Panc1 (cell line): ENCODE measurements around the gene ANXA6. TPM values are rescaled to one million over a fixed set of nuclear protein-coding genes. Genes with fewer than 3 reads are reported as not detected.

Source experiments
- ATAC-seq: fragments of 200-7000 bp; cut with Tn5 transposase; 2 replicates; pipeline ENCODE4 v1.9.1; 2020; ENCODE audit warnings: mild to moderate bottlenecking, moderate library complexity
- BruUV-seq: library from RNA; stranded (reverse); fragments of 400-500 nt; replicated peaks from 2 replicates; lab custom pipeline; 2021; lab: Mats Ljungman, UMichigan
- CTCF ChIA-PET: fragments of 300-600 bp; sonication (Branson Sonifier 250); formaldehyde crosslinking; loops from one replicate; lab custom pipeline; 2022; ENCODE audit warnings: antibody characterized with exemption; lab: Charles Lee
- POLR2A ChIA-PET: fragments of 300-600 bp; sonication (Branson Sonifier 250); formaldehyde crosslinking; loops from one replicate; lab custom pipeline; 2022; ENCODE audit warnings: antibody characterized with exemption; lab: Charles Lee
- DNase-seq: peaks from one replicate; pipeline ENCODE4 v3.0.0-alpha.2; 2010; ENCODE audit warnings: low read depth, low spot score
- H3K27ac ChIP-seq: 2 replicates; pipeline ENCODE4 v1.5.1; 2011; ENCODE audit warnings: mild to moderate bottlenecking, low read length, inconsistent platforms
- H3K27me3 ChIP-seq: fragments of 200-500 bp; sonication (Bioruptor generic); 2 replicates; pipeline ENCODE4 v1.6.0; 2014; ENCODE audit warnings: low read length, inconsistent platforms; ENCODE audit not compliant: control insufficient read depth, insufficient read depth
- H3K36me3 ChIP-seq: fragments of 200-500 bp; sonication (Bioruptor generic); 2 replicates; pipeline ENCODE4 v1.5.1; 2014; ENCODE audit warnings: inconsistent platforms, mild to moderate bottlenecking, low read length, moderate library complexity; ENCODE audit not compliant: control insufficient read depth, insufficient read depth
- H3K4me1 ChIP-seq: 2 replicates; pipeline ENCODE4 v1.5.1; 2011; ENCODE audit warnings: inconsistent platforms, mild to moderate bottlenecking, low read length, moderate library complexity; ENCODE audit not compliant: control insufficient read depth, insufficient read depth
- H3K4me3 ChIP-seq, 2 experiments: 2 replicates each; pipeline ENCODE4 v1.5.1; 2011 to 2012; ENCODE audit warnings: low read depth in 2 of 2, low read length in 2 of 2, mild to moderate bottlenecking in 2 of 2, inconsistent platforms in 1 of 2, moderate library complexity in 1 of 2
- H3K9me3 ChIP-seq: fragments of 200-500 bp; sonication (Bioruptor generic); 2 replicates; pipeline ENCODE4 v1.5.1; 2014; ENCODE audit warnings: low read depth, mild to moderate bottlenecking, inconsistent platforms, low read length, moderate library complexity; ENCODE audit not compliant: control insufficient read depth, insufficient read depth
- POLR2AphosphoS5 ChIP-seq: IDR thresholded peaks from 2 replicates; pipeline ENCODE4 v1.6.1; 2012; ENCODE audit warnings: mild to moderate bottlenecking, low read depth, low read length, moderate library complexity
- REST ChIP-seq, 2 experiments: IDR thresholded peaks; 2 replicates each; pipeline ENCODE4 v1.6.1; 2011 to 2012; ENCODE audit warnings: low read depth in 2 of 2, control low read depth in 1 of 2, low read length in 1 of 2, mild to moderate bottlenecking in 1 of 2, moderate library complexity in 1 of 2; ENCODE audit not compliant: insufficient read depth in 1 of 2
- SIN3A ChIP-seq: IDR thresholded peaks from 2 replicates; pipeline ENCODE4 v1.6.1; 2012; ENCODE audit warnings: low read depth, mild to moderate bottlenecking, low read length, moderate library complexity, borderline replicate concordance; ENCODE audit not compliant: insufficient read depth
- TCF7L2 ChIP-seq: IDR thresholded peaks from 2 replicates; pipeline ENCODE4 v1.6.1; 2011; ENCODE audit warnings: mild to moderate bottlenecking, low read depth, low read length, inconsistent platforms
- in situ Hi-C: cut with HindIII; loops from 2 replicates; pipeline ENCODE4 v1.10.0; 2016; ENCODE audit warnings: low sequenced_read_pairs, low pct_unique_long_range_greater_than_20kb
- intact Hi-C: fragments of 100-400 bp; cut with micrococcal nuclease; formaldehyde crosslinking; loops from one replicate; pipeline ENCODE4 v1.10.0; 2022; ENCODE audit not compliant: unreplicated experiment
- total RNA-seq: library from RNA; stranded (reverse); gene quantifications from one replicate; pipeline ENCODE4 v1.2.1, GENCODE V29; 2021; ENCODE audit not compliant: unreplicated experiment
- TF ChIP-seq, protein P1 (sequence below): fragments of 450-650 bp; IDR thresholded peaks from 2 replicates; pipeline ENCODE4 v1.5.1; 2017; ENCODE audit warnings: mild to moderate bottlenecking

The ANXA6 gene
- total RNA-seq, 1 experiment from 2014 or later: 60.0 TPM

GRCh38 chr5:151097061-151097460 lies 60.5 kb downstream of the ANXA6 start:
- intact Hi-C loops: no loop called here
- DNase-seq (no peak), ATAC-seq (no peak)
- ChIA-PET POLR2A (interaction anchor here (0.7 kb wide), 1 partner anchor 16 kb away, joined by 3 read pairs; no protein-coding TSS in a partner anchor), CTCF (no interaction called here)
- TF ChIP-seq TCF7L2 (no peak), SIN3A (no peak), REST (IDR thresholded peaks at IDR 0.05; ENCODE audit: insufficient read depth in 1 of 2, low read depth in 2 of 2, low read length in 1 of 2) (no peak), POLR2AphosphoS5 (no peak)
- TF ChIP-seq, protein P1, sequence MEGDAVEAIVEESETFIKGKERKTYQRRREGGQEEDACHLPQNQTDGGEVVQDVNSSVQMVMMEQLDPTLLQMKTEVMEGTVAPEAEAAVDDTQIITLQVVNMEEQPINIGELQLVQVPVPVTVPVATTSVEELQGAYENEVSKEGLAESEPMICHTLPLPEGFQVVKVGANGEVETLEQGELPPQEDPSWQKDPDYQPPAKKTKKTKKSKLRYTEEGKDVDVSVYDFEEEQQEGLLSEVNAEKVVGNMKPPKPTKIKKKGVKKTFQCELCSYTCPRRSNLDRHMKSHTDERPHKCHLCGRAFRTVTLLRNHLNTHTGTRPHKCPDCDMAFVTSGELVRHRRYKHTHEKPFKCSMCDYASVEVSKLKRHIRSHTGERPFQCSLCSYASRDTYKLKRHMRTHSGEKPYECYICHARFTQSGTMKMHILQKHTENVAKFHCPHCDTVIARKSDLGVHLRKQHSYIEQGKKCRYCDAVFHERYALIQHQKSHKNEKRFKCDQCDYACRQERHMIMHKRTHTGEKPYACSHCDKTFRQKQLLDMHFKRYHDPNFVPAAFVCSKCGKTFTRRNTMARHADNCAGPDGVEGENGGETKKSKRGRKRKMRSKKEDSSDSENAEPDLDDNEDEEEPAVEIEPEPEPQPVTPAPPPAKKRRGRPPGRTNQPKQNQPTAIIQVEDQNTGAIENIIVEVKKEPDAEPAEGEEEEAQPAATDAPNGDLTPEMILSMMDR: no peak
- Histone ChIP-seq H3K4me1 (peaks cover 9% of the 10 kb centered on the region; the same call in 1 of the 2 replicates), H3K4me3 (no peak overlapping the region), H3K27ac (no peak overlapping the region), H3K9me3 (no peaks in the 10 kb centered on the region), H3K27me3 (no peaks in the 10 kb centered on the region), H3K36me3 (no peaks in the 10 kb centered on the region)
- BruUV-seq: no TSS peak
- in situ Hi-C loops: no loop called here

DNA sequence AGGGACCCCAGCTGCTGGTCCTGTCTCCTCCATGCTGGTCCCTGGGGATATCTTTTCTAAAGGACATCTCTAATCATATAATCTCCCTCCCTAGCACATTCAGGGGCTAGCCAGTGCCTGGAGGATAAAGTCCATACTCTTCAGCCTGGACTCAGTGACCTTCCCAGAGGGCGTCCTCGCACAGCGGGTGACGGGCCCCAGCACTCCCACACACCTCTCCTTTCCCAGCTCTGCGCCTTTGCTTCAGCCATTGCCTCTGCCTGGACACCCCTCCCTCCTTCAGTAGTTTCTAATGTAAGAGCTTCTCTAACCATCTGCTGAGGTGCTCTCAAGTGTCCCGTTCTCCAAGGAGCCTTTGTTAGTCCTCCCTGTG lies 61.6 kb downstream of the ANXA6 start:
- DNase-seq: no peak
- Histone ChIP-seq H3K27me3 (no peaks in the 10 kb centered on the region), H3K4me1 (peaks cover 9% of the 10 kb centered on the region; the same call in 1 of the 2 replicates), H3K9me3 (no peaks in the 10 kb centered on the region), H3K36me3 (no peaks in the 10 kb centered on the region), H3K4me3 (no peak overlapping the region), H3K27ac (no peak overlapping the region)
- intact Hi-C loops: no loop called here
- ATAC-seq: no peak
- CTCF ChIA-PET: no interaction called here
- BruUV-seq: no TSS peak
- TF ChIP-seq TCF7L2 (no peak), POLR2AphosphoS5 (no peak), SIN3A (no peak), REST (IDR thresholded peaks at IDR 0.05; ENCODE audit: insufficient read depth in 1 of 2, low read depth in 2 of 2, low read length in 1 of 2) (no peak)
- TF ChIP-seq, protein P1: no peak
- in situ Hi-C loops: no loop called here
- POLR2A ChIA-PET: no interaction called here
